ENCODE results near the gene AVEN. TPM values are rescaled to one million over a fixed set of nuclear protein-coding genes. Genes with fewer than 3 reads are reported as not detected.

Gene AVEN
- polyA plus RNA-seq, 2 of the 4 experiments (the other 2 are of a cell fraction): 23.8 to 27.2 TPM

DNA sequence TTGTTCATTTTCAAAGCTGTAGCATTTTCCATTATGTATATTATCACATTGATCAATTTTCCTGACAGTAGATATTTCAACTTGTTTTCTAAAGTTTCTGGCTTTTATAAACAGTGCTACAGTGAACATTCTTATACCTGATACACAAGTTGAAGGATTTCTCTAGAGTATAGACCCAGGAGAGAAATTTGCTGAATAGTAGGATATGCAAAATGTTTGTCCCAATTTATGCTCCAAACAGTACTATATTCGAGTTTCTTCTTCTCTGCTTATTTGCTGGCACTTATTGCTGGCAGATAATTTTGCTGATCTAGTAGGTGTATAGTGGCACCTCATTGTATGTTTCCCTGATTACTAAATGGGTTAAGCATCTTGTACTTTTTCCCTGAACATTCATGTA lies 187.9 kb downstream of the AVEN start:
- Histone ChIP-seq H3K9me3 (no peaks in the 10 kb centered on the region), H3K27ac (no peak overlapping the region), H3K4me2 (no peak overlapping the region), H3K4me1 (peaks cover 9% of the 10 kb centered on the region; the same call in 2 of the 3 replicates), H3K4me3 (no peak overlapping the region)
- CTCF ChIA-PET: interaction anchor here (0.7 to 1.3 kb wide), 2 partner anchors 9 to 49 kb away, joined by 3 to 4 read pairs; no protein-coding TSS in a partner anchor
- TF ChIP-seq MAFK (IDR thresholded peaks at IDR 0.05; ENCODE audit: partially characterized antibody): peak; percentile 73
- TF ChIP-seq FOSB (CRISPR knock-in tag; IDR thresholded peaks at IDR 0.05): no peak
- no peak for TF ChIP-seq SMC3 (IDR thresholded peaks at IDR 0.05)
- WGBS (ENCODE audit: missing lambda C conversion rate): 67% methylated on average over 1 of the region's 1 CpG
- ATAC-seq: no peak
- POLR2A ChIA-PET: no interaction called here
- no peak for FAIRE-seq
- DNase-seq (ENCODE audit: low read depth in 1 of 2, low spot score in 1 of 2): no peak

DNA sequence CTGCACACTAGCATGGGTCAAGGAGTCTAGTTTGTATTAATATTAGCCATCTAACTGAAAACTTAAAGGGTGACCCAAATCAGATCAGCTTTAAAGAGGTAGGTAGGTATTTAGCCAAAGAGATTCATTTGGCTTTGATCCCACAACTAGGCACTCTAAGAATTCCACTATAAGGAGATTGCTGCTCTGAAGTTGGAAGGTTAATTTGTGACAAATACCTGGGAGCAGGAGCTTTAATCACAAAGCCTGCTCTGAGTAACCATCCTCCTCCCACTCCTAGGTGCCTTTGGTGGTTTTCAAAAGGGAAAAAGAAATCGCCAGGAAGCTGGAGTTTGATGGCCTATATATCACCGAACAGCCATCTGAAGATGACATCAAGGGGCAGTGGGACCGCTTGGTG lies 191.0 kb downstream of the AVEN start:
- Histone ChIP-seq H3K4me2 (no peak overlapping the region), H3K4me3 (no peak overlapping the region), H3K4me1 (peaks cover 16% of the 10 kb centered on the region; the same call in 2 of the 3 replicates), H3K9me3 (no peaks in the 10 kb centered on the region), H3K27ac (no peak overlapping the region)
- ATAC-seq (no peak), DNase-seq (ENCODE audit: low read depth in 1 of 2, low spot score in 1 of 2) (no peak), FAIRE-seq (no peak)
- WGBS (ENCODE audit: missing lambda C conversion rate): 75% methylated on average over 3 of the region's 3 CpGs
- ChIA-PET POLR2A (no interaction called here), CTCF (interaction anchor here (1.0 to 1.5 kb wide), 4 partner anchors 10 to 23 kb away, joined by 3 to 4 read pairs (median 4); no protein-coding TSS in a partner anchor)
- TF ChIP-seq CHD4 (IDR thresholded peaks at IDR 0.05; ENCODE audit: borderline replicate concordance) (no peak), CBX2 (IDR thresholded peaks at IDR 0.05; ENCODE audit: borderline replicate concordance, low read depth) (no peak), TP53 (CRISPR knock-in tag; IDR thresholded peaks at IDR 0.05) (no peak), SREBF2 (IDR thresholded peaks at IDR 0.05) (no peak), RCOR1 (IDR thresholded peaks at IDR 0.05; ENCODE audit: low read depth, low read length) (no peak), GATA3 (IDR thresholded peaks at IDR 0.05; ENCODE audit: borderline replicate concordance) (no peak), MAFK (IDR thresholded peaks at IDR 0.05; ENCODE audit: partially characterized antibody) (no peak), CHD2 (IDR thresholded peaks at IDR 0.05; ENCODE audit: low read length, partially characterized antibody) (no peak), ZNF302 (CRISPR knock-in tag; IDR thresholded peaks at IDR 0.05) (no peak), MAZ (IDR thresholded peaks at IDR 0.05; ENCODE audit: borderline replicate concordance, low read depth, low read length) (no peak), PHF8 (IDR thresholded peaks at IDR 0.05; ENCODE audit: borderline replicate concordance, low read depth) (no peak)
- TF ChIP-seq, protein P1, sequence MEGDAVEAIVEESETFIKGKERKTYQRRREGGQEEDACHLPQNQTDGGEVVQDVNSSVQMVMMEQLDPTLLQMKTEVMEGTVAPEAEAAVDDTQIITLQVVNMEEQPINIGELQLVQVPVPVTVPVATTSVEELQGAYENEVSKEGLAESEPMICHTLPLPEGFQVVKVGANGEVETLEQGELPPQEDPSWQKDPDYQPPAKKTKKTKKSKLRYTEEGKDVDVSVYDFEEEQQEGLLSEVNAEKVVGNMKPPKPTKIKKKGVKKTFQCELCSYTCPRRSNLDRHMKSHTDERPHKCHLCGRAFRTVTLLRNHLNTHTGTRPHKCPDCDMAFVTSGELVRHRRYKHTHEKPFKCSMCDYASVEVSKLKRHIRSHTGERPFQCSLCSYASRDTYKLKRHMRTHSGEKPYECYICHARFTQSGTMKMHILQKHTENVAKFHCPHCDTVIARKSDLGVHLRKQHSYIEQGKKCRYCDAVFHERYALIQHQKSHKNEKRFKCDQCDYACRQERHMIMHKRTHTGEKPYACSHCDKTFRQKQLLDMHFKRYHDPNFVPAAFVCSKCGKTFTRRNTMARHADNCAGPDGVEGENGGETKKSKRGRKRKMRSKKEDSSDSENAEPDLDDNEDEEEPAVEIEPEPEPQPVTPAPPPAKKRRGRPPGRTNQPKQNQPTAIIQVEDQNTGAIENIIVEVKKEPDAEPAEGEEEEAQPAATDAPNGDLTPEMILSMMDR (IDR thresholded peaks at IDR 0.05): no peak

DNA sequence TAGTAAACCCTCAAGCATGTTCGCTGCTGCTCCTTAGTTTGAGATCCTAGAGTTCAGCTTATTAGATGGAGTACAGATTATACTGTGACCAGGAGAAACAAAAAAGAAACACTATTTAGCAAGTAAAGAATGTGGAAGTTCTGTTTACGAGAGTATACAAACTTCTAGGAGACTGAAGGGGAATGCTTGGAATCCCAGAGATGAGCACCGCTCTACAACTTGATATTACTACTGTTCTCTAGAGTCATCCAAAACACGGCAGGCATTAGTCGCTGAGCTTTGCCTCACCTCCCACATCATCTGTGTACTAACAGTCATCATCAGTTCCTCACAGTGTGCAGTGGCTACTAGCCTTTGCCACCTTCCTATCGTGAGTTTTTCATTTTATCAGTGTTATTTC lies 192.1 kb downstream of the AVEN start:
- TF ChIP-seq GATA3 (IDR thresholded peaks at IDR 0.05; ENCODE audit: borderline replicate concordance) (no peak), RARB (CRISPR knock-in tag; IDR thresholded peaks at IDR 0.05) (no peak), SREBF2 (IDR thresholded peaks at IDR 0.05) (no peak), MAFK (IDR thresholded peaks at IDR 0.05; ENCODE audit: partially characterized antibody) (no peak), RNF2 (IDR thresholded peaks at IDR 0.05; ENCODE audit: borderline replicate concordance, low read depth) (no peak), SMC3 (IDR thresholded peaks at IDR 0.05) (no peak), CBX2 (IDR thresholded peaks at IDR 0.05; ENCODE audit: borderline replicate concordance, low read depth) (no peak), TP53 (CRISPR knock-in tag; IDR thresholded peaks at IDR 0.05) (no peak), RCOR1 (IDR thresholded peaks at IDR 0.05; ENCODE audit: low read depth, low read length) (no peak), CEBPB (IDR thresholded peaks at IDR 0.05) (no peak), JUN (IDR thresholded peaks at IDR 0.05) (no peak), CBX8 (IDR thresholded peaks at IDR 0.05) (no peak)
- TF ChIP-seq, protein P2, sequence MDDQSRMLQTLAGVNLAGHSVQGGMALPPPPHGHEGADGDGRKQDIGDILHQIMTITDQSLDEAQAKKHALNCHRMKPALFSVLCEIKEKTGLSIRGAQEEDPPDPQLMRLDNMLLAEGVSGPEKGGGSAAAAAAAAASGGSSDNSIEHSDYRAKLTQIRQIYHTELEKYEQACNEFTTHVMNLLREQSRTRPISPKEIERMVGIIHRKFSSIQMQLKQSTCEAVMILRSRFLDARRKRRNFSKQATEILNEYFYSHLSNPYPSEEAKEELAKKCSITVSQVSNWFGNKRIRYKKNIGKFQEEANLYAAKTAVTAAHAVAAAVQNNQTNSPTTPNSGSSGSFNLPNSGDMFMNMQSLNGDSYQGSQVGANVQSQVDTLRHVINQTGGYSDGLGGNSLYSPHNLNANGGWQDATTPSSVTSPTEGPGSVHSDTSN (IDR thresholded peaks at IDR 0.05): no peak
- TF ChIP-seq, protein P3, sequence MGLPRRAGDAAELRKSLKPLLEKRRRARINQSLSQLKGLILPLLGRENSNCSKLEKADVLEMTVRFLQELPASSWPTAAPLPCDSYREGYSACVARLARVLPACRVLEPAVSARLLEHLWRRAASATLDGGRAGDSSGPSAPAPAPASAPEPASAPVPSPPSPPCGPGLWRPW (IDR thresholded peaks at IDR 0.05): no peak
- Histone ChIP-seq H3K4me1 (peaks cover 8% of the 10 kb centered on the region; the same call in 2 of the 3 replicates), H3K9me3 (no peaks in the 10 kb centered on the region), H3K4me2 (no peak overlapping the region), H3K4me3 (no peak overlapping the region), H3K27ac (no peak overlapping the region)
- no peak for DNase-seq (ENCODE audit: low read depth in 1 of 2, low spot score in 1 of 2)
- ChIA-PET CTCF (interaction anchor here (1.0 to 1.7 kb wide), 3 partner anchors 19 to 37 kb away, joined by 3 to 4 read pairs (median 3); no protein-coding TSS in a partner anchor), POLR2A (no interaction called here)
- WGBS (ENCODE audit: missing lambda C conversion rate): 76% methylated on average over 6 of the region's 6 CpGs
- no peak for ATAC-seq
- no peak for FAIRE-seq

Measured in A549 (cell line).